Measurements from ENCODE around the gene C2CD2L.

GRCh38 chr11:119062779-119063178 is 44.4 kb upstream of the C2CD2L start:
- no peak for TF ChIP-seq CTCF (conservative IDR thresholded peaks at IDR 0.05)
- TF ChIP-seq EZH2 (IDR thresholded peaks at IDR 0.05; ENCODE audit: low read depth): no peak

Measured in PC-9 (cell line).